Lower leg skin (tissue), 3 donors: ENCODE data around the gene PIK3IP1.

Experiments
- POLR2A ChIP-seq, 2 donors: fragments of 450-650 bp; IDR thresholded peaks; one replicate each; pipeline ENCODE4 v1.6.1; 2016 to 2017; ENCODE audit warnings: antibody characterized with exemption in 2 of 2, mild to moderate bottlenecking in 1 of 2, moderate library complexity in 1 of 2
- TF ChIP-seq, protein P1 (sequence below), 3 donors: fragments of 450-650 bp; IDR thresholded peaks; one replicate each; pipeline ENCODE4 v1.5.1; 2016; ENCODE audit warnings: antibody characterized with exemption in 3 of 3, mild to moderate bottlenecking in 3 of 3, moderate library complexity in 2 of 3

DNA sequence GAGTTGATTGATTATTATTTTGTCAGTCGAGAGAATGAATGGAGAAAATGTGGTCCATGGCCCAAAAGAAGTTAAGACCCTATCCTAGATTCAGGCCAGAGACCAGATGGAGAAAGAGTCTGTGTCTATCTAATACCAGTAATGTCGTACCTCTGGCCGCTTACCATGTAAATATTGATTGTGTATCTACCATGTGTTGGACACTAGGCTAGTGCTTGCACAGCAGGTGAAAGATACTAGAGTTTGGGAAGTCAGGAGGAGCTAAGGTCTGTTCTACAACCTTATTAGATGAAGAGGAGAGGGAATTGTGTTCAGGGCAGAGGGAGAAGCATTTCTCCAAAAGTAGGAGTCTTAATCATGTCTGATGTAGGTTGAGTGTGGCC is 31.8 kb downstream of the PIK3IP1 start:
- TF ChIP-seq, protein P1, sequence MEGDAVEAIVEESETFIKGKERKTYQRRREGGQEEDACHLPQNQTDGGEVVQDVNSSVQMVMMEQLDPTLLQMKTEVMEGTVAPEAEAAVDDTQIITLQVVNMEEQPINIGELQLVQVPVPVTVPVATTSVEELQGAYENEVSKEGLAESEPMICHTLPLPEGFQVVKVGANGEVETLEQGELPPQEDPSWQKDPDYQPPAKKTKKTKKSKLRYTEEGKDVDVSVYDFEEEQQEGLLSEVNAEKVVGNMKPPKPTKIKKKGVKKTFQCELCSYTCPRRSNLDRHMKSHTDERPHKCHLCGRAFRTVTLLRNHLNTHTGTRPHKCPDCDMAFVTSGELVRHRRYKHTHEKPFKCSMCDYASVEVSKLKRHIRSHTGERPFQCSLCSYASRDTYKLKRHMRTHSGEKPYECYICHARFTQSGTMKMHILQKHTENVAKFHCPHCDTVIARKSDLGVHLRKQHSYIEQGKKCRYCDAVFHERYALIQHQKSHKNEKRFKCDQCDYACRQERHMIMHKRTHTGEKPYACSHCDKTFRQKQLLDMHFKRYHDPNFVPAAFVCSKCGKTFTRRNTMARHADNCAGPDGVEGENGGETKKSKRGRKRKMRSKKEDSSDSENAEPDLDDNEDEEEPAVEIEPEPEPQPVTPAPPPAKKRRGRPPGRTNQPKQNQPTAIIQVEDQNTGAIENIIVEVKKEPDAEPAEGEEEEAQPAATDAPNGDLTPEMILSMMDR (IDR thresholded peaks at IDR 0.05), result no peak
- no peak for TF ChIP-seq POLR2A (IDR thresholded peaks at IDR 0.05)
